Measurements from ENCODE around the gene RNF26.
A peak's percentile ranks its signal among the peaks of the same experiment; 100 is the strongest.

Gene RNF26

GRCh38 chr11:119316016-119316728 lies 18.2 kb upstream of the RNF26 start:
- DNase-seq: no peak

- no peak for DNase-seq
These were observed 17.4 kb upstream of the RNF26 start, which contains the start of gene MCAM for GRCh38 chr11:119316729-119317591. Gene MCAM, minus strand, starts transcription at chr11:119317130. Its CDS starts 29 bp downstream, at chr11:119317101.

DNA sequence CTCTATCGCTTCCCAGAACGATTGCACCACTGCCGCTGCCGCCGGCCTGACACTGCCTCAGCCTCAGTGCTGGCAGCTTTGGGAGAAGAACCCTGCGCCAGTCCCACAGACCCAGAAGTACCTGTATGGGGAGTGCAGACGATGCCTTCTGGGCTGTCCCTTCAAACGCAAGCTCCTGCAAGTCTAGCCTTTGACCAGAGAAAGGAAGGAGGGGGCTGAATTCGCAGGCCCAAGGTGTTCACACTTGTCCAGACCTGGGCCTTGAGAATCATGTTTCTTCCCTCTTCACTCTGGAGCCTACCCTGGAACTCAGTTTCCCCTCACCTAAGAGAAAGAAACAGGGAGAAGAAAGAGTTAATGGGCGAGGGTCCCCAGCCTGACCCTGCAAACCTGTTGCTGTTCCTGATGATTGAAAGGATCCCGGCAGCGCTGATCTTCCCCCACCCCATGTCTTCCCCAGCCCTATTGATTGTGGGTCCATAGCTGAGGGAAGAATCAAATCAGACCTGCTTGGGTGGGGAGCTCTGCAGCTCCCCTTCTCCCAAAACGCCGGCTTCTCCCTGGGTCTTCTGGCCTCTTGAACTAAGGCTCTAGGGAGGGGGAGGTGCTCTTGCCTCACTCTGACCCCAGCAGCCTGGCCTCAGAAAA lies 16.6 kb upstream of the RNF26 start:
- no peak for DNase-seq

DNA sequence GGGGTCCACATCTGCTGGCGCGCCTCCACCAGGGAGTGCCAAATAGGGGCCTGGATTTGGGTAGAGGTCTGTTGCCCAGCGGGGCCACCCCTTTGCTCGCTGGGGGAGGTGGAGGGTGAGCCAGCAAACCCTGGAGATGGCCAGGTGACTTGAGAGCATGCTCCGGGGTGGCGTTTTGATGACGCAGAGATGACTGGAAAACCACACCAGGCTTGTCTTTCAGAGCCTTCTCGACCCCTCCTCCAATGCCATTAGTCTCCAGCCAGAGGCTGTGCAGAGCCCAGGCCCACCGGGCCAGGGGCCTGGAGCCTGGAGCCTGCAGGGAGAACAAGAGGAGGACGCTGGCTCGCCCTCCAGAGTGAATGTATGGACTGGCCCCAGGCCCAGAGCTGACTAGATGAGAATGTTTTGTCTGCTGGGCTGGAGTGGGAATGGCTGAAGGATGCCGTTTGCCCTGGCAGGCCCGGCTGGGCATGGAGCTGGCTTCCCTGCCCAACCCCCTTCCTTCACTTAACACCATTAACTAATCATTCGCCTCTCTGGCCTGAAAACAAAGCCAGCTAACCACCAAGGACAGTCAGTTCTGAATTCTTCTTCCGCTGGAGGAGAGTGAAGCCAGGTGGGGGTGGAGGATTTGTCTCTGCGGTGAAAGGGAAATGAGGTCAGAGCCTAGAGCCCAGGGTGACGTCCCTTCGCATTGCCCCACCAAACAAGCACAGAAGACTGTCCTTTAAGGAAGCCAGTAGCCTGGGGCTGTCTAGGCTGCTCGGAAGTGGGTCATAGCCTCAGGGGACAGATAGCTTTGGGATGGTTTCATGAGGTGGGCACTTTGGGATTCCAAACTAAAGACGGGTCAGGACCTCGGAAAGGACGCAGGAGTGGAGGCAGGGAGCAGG lies 15.8 kb upstream of the RNF26 start:
- DNase-seq: no peak

GRCh38 chr11:119319136-119319699 lies 15.1 kb upstream of the RNF26 start:
- no peak for DNase-seq

GRCh38 chr11:119319700-119320239 lies 14.6 kb upstream of the RNF26 start:
- DNase-seq: no peak

DNA sequence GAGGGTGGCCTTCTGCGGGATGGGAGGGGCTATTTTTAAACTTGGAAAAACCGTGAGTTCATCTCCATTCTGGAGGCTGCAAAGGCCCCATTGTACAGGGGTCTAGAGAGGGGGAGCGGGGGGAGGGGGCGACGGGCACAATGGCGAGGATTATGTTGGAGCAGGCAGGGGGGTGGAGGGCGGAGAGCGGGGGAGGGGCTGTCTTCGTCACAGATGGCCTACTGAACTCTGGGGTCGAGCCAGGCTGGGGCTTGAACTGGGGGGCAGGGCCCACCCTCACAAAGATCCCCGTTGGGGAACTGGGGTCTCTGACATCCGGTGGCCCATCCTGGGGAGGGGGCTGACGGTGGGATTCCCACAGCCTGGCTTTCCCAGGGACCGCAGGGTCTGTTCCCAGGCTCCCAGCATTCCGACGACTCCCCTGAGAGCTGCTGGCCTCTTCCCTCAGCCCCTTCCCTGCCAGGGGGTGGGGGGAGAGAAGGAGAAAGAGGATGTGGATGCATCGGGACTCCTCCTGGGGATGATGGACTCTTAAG lies 14.0 kb upstream of the RNF26 start:
- DNase-seq: no peak

DNA sequence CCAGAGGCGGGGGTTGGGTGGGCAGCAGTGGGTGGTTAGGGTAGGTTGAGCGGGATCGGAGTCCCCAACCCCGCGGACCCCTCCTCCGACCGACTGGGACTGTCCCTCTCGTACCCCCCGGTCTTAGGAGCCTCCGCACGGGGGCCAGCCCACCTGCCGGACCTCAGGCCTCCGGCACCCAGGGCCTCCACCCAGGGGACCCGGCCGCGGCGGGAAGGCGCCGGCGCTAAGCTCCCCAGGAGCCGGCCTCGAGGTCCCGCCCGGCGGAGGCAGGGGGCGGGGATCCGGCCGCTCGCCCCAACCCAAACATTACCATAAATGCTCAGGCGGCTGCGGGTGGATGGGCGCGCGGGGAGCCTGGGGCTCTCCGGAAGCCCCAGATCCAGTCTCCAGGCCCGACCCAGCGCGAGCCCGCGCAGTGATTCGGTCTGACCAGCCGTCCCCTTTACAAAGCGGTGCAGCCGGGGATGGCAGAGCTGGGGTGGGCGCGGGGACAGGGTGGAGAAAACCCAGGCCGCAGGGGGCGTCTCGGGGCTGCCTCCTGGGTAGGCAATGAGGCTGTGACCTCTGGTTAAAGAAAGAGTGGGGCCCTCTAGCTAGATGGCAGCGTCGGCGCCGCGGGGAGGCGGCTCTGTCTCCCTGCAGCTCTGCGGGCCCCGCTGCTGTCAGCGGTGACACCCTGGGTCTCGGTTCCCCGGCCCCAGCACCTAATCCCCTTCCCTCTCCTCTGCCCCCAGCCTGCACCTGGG lies 13.4 kb upstream of the RNF26 start:
- peak; percentile 70 for DNase-seq

DNA sequence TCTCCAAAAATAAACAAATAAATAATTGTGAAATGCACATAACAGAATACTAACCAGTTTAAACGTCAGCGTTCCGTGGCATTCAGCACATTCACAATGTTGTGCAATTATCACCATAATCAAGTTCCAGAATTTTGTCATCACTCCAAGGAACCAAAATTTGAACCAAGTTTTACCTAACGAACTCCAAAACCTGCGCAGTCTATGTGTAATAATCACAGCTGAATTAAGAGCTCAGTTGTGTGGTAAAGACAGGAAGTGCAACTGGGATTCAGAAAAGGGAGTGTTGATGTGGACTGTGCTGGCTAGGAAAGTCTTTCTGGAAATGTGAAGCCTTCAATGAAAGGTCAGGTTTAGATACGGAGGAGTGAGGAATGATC lies 12.0 kb upstream of the RNF26 start:
- DNase-seq: no peak

GRCh38 chr11:119322921-119323531 lies 11.3 kb upstream of the RNF26 start:
- no peak for DNase-seq

DNA sequence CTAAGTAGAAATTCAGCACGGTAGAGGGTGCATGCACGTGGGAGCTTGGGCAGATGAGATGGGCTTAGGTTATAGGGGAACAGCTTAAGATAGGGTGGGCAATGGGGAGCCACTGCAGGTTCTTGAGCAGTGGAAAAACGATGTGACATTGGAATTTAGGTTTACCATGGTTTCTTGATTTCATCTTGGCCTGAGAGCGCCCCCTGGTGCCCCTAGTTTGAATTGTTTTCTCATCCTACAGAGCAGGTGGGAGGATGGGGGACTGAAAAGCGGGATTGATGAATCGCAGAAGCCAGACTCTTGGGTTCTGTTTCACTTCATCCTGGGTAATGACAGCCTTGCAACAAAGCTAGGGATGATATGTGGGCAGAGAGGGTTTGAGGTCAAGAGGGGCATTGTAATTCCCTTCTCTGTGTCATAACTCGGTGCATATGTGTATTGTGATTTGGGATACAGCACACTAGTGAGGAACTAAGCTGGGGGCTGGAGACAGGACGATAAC lies 10.7 kb upstream of the RNF26 start:
- DNase-seq: peak; percentile 42

- no peak for DNase-seq
These were observed 10.1 kb upstream of the RNF26 start for GRCh38 chr11:119324189-119324588.

DNA sequence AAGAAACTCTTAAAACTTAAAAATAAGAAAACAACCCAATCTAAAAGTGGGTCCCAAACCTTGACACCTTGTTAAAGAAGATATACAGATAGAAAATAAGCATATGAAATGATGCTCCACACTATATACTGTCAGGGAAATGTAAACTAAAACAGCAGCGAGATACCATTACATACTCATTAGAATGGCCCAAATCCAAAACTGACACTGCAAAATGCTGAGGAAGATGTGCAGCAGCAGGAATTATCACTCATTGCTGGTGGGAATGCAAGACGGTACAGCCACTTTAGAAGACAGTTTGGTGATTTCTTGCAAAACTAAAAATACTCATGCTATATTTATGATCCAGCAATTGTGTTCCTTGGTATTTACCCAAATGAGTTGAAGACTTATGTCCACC lies 5.0 kb upstream of the RNF26 start:
- DNase-seq: no peak

DNA sequence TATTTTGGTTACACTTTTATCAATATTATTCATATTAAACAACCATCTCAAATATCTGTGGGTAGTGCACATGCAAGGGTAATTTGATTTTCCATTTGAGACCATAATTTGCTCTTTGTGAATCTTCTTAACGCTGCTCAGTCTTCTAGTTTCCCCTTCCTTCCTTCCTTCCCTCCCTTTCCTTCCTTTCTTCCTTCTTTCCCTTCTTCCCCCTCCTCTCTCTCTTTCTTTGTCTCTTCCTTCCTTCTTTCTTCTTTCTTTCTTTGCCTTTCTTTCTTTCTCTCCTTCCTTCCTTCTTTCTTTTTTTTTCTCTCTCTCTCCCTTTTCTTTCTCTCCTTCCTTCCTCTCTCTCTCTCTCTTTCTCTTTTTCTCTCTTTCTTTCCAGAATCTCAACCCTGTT lies 4.1 kb upstream of the RNF26 start:
- no peak for DNase-seq

DNA sequence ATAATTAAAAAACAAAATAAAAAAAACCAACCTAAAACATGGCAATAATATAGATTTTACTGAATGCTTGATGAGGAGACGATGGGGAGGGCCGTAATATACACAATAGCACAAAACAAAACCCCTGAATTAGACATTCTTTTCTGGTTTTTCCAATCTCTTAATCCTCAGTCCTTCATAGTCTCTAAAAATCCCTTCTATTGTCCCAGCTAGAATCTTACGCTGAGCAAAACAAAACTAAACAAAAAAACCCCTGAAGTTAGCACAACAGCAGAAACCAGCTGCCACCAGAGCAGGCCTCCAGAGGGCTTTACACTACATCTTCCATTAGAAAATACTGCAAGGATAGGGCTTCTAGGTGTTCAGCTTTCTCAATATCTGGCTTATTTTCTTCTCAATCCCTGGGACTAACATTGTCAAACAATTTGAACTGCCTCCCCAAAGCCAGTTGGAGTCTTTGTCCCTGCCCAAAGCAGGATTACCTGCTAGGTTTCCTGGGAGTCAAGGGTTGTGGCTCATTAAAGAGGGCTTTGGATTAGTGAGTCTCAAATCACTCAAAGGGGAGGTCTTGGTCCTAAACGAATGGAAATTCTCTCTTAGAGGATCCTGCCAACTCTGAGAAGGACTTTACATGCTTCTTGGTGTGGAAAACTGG lies 2.1 kb upstream of the RNF26 start:
- DNase-seq: no peak

GRCh38 chr11:119335091-119335654 lies 846 bp downstream of the RNF26 start:
- DNase-seq: no peak

DNA sequence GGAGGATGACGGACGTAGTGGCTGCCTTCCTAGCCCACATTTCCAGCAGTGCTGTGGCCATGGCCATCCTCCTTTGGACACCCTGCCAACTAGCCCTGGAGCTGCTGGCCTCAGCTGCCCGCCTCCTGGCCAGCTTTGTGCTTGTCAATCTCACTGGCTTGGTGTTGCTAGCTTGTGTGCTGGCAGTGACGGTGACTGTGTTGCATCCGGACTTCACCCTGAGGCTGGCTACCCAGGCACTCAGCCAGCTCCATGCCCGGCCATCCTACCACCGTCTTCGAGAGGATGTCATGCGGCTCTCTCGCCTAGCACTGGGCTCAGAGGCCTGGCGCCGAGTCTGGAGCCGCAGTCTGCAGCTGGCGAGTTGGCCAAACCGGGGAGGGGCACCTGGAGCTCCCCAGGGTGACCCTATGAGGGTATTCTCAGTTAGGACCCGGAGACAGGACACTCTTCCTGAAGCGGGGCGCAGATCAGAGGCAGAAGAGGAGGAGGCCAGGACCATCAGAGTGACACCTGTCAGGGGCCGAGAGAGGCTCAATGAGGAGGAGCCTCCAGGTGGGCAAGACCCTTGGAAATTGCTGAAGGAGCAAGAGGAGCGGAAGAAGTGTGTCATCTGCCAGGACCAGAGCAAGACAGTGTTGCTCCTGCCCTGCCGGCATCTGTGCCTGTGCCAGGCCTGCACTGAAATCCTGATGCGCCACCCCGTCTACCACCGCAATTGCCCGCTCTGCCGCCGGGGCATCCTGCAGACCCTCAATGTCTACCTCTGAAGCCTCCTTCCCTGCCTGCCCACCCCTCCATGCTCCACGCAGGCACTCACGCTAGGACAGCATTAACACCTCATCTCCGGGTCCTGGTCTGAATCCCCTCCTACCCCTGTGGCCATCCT lies 1.6 kb downstream of the RNF26 start:
- no peak for DNase-seq

DNA sequence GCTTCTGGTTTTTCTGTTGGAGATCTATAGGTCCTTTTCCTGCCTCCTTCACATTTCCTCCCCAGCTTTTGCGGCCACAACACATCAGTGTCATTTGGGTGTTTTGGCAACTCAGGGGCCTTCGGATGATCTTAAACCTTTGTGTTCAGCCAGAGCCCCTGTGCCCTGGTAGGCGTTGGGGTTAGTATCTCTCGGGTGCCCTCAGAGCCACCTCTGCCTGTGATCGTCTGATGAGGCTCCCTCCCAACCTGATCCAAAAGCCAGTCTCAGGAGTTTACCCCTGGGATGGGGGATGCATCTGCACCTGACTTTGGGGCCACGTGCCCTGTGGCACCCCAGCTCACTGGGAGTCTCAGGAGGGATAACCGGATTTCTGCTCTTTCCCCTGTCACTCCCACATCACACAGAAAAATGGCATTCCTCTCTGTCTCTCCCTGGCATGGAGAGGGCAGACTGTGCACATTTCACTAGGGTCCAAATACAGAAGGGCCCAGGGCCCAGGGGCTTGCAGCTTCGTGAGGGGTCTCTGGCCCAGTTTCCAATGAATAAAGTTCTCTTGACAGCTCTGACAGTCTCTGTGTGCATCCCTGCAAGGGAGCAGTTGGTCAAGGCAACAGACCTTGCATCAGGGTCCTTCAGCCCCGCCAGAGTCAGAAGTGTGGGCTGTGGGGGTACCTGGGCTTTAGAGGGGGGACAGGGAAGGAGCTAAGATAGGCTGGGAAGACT lies 2.6 kb downstream of the RNF26 start:
- no peak for DNase-seq

Measured in HCEC 1CT (cell line).